HEK293T (cell line): ENCODE data around the gene LIN7B.
"Not testable (repeated sequence)": the region's sequence is repeated elsewhere in the genome, so short reads cannot be mapped to it uniquely, and the experiment has no call there.

Experiments
- CTCF ChIA-PET: fragments of 350-600 bp; formaldehyde crosslinking; extraction: SDS; loops from one replicate; lab custom pipeline; 2021; ENCODE audit warnings: antibody characterized with exemption, inconsistent platforms; lab: Yijun Ruan, JAX
- POLR2A ChIA-PET: fragments of 350-600 bp; formaldehyde crosslinking; extraction: SDS; loops from one replicate; lab custom pipeline; 2020; ENCODE audit warnings: antibody characterized with exemption, inconsistent platforms; lab: Yijun Ruan, JAX
- DNase-seq: peaks from one replicate; pipeline ENCODE4 v3.0.0; 2012; ENCODE audit warnings: mixed read lengths; ENCODE audit errors: extremely low spot score
- ARNT ChIP-seq: fragments of 450-650 bp; IDR thresholded peaks from 2 replicates; pipeline ENCODE4 v1.6.1; 2017; ENCODE audit warnings: mild to moderate bottlenecking
- BHLHE40 ChIP-seq: fragments of 450-650 bp; IDR thresholded peaks from 2 replicates; pipeline ENCODE4 v1.6.1; 2016; ENCODE audit warnings: mild to moderate bottlenecking, moderate library complexity, borderline replicate concordance
- CTBP1 ChIP-seq: fragments of 450-650 bp; IDR thresholded peaks from 2 replicates; pipeline ENCODE4 v1.6.1; 2016; ENCODE audit warnings: borderline replicate concordance
- ELF4 ChIP-seq: fragments of 450-650 bp; IDR thresholded peaks from 2 replicates; pipeline ENCODE4 v1.6.1; 2017; ENCODE audit warnings: antibody characterized with exemption
- FOXA1 ChIP-seq: fragments of 450-650 bp; IDR thresholded peaks from 2 replicates; pipeline ENCODE4 v1.6.1; 2016; ENCODE audit warnings: mild to moderate bottlenecking
- FOXK2 ChIP-seq: fragments of 450-650 bp; IDR thresholded peaks from 2 replicates; pipeline ENCODE4 v1.6.1; 2016; ENCODE audit warnings: mild to moderate bottlenecking
- FOXM1 ChIP-seq: fragments of 450-650 bp; IDR thresholded peaks from 2 replicates; pipeline ENCODE4 v1.6.1; 2017; ENCODE audit warnings: mild to moderate bottlenecking, borderline replicate concordance
- HDGF ChIP-seq: fragments of 450-650 bp; IDR thresholded peaks from 2 replicates; pipeline ENCODE4 v1.6.1; 2017; ENCODE audit warnings: antibody characterized with exemption, borderline replicate concordance
- L3MBTL2 ChIP-seq: fragments of 450-650 bp; conservative IDR thresholded peaks from 2 replicates; pipeline ENCODE4 v1.6.1; 2016; ENCODE audit warnings: mild to moderate bottlenecking
- LEF1 ChIP-seq: fragments of 450-650 bp; IDR thresholded peaks from 2 replicates; pipeline ENCODE4 v1.6.1; 2017; ENCODE audit warnings: mild to moderate bottlenecking, borderline replicate concordance
- NFRKB ChIP-seq: fragments of 450-650 bp; IDR thresholded peaks from 2 replicates; pipeline ENCODE4 v1.6.1; 2016; ENCODE audit warnings: mild to moderate bottlenecking, moderate library complexity
- SP1 ChIP-seq: fragments of 450-650 bp; IDR thresholded peaks from 2 replicates; pipeline ENCODE4 v1.6.1; 2017
- SUZ12 ChIP-seq: fragments of 450-650 bp; IDR thresholded peaks from 2 replicates; pipeline ENCODE4 v1.6.1; 2016; ENCODE audit warnings: mild to moderate bottlenecking
- TARDBP ChIP-seq: fragments of 450-650 bp; IDR thresholded peaks from 2 replicates; pipeline ENCODE4 v1.6.1; 2016
- ZNF384 ChIP-seq: fragments of 450-650 bp; IDR thresholded peaks from 2 replicates; pipeline ENCODE4 v1.6.1; 2016
- TF ChIP-seq, protein P1 (sequence below): fragments of 450-650 bp; IDR thresholded peaks from 2 replicates; pipeline ENCODE4 v1.6.1; 2016

Gene LIN7B

DNA sequence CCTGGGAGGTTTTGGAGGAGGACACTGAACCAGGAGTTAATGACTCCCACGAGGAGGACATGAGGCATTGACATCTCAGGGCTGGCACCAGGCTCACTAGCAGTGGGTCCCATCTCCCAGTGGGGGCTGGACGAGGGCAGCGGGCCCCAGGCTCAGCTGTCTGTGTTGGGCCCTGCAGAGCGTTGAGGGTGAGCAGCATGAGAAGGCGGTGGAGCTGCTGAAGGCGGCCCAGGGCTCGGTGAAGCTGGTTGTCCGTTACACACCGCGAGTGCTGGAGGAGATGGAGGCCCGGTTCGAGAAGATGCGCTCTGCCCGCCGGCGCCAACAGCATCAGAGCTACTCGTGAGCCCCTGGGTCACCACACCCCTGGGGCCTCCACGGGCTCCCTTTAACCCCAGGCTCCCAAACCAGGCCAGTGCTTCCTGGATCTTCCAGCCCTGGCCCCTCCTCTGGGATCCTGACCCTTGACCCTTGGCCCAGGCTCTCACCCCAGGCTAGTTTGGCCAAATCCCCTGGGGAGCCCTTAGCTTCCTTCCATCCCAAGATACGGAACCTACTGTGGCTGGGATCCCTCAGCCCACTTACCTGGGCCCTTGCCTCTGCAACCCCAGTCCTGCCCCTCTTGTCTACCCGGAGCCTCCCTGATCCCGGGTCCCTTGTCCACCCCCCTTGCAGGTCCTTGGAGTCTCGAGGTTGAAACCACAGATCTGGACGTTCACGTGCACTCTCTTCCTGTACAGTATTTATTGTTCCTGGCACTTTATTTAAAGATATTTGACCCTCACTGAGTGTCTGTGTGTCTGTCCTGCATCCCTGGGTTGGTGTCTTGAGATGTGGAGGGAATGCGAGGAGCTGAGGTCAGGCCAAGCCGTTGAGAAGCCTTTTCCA is 3.8 kb downstream of the LIN7B start:
- ChIA-PET POLR2A (interaction anchor here (1.0 to 1.5 kb wide), 4 partner anchors 10 to 32 kb away, joined by 3 to 7 read pairs (median 4); no protein-coding TSS in a partner anchor), CTCF (interaction anchor here (0.6 to 1.1 kb wide), 2 partner anchors 12 to 45 kb away, joined by 3 read pairs; no protein-coding TSS in a partner anchor)
- no peak for DNase-seq
- TF ChIP-seq CTBP1 (no peak), SUZ12 (no peak)
- TF ChIP-seq, protein P1, sequence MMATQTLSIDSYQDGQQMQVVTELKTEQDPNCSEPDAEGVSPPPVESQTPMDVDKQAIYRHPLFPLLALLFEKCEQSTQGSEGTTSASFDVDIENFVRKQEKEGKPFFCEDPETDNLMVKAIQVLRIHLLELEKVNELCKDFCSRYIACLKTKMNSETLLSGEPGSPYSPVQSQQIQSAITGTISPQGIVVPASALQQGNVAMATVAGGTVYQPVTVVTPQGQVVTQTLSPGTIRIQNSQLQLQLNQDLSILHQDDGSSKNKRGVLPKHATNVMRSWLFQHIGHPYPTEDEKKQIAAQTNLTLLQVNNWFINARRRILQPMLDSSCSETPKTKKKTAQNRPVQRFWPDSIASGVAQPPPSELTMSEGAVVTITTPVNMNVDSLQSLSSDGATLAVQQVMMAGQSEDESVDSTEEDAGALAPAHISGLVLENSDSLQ: no peak

GRCh38 chr19:49118565-49119410 is 4.6 kb downstream of the LIN7B start, which contains the start of gene C19orf73:
Gene C19orf73 (minus strand): TSS chr19:49119143. CDS start chr19:49119022, 121 bp downstream.
- ChIA-PET CTCF (interaction anchor here (1.1 kb wide), 1 partner anchor 13 kb away, joined by 3 read pairs; no protein-coding TSS in a partner anchor), POLR2A (interaction anchor here (1.5 kb wide), 2 partner anchors 9 to 24 kb away, joined by 6 to 7 read pairs; no protein-coding TSS in a partner anchor)
- DNase-seq: peak; percentile 98
- TF ChIP-seq ZNF384: no peak
- no peak for TF ChIP-seq NFRKB
- peak; percentile 97 for TF ChIP-seq L3MBTL2
- TF ChIP-seq, protein P1: peak; percentile 97
- TF ChIP-seq TARDBP: peak; percentile 93

DNA sequence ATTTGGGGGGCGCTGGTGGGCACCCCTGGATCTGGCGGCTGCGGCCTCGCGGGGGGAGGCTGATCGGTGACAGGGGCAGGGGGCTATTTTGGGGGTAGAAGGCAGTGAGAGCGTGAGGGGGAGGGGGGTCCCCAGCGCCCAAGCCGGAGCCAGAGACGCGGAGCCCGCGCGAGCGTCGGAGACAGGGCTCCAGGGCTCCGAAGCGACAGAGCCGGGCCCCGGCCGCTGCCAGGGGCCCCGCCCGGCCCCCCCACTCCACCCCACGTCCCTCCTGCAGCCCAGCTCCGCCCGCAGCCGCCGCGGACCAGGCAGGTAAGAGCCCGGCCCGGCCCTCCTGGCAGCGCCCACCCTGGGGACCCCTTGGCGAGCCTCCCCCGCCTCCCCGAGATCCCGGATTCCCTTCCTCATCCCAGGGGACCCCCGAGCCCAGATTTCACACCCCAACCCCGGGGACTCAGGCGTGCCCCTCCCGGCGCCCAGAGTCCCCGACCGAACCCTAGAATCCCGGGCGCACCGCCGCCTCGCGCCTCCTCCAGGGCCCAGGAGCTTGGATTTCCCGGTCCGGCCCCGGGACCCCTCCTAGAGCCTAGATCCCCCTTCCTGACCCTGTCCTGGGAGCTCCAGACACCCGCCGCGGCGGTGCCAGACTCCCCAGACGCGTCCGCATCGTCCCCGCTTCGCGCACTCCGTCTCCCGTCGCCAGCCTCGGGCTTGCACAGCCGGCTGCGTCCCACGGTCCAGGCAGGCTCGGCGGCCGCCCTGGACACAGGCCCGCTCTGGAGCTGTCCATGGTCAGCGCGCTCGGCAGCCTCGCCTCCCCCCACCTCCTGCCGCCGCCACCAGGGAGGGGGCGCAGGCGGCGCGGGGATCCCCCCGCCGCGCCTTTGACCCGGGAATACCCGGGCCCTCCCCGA is 5.5 kb downstream of the LIN7B start, which contains the start of gene PPFIA3:
TSS of gene PPFIA3 (plus strand) at position 134 of the 914 bp plus-strand sequence. CDS start 8,330 bp downstream, outside the sequence.
- ChIA-PET CTCF (no interaction called here), POLR2A (interaction anchor here (0.7 kb wide), 1 partner anchor 10 kb away, joined by 3 read pairs; no protein-coding TSS in a partner anchor)
- DNase-seq: peak; percentile 28
- TF ChIP-seq BHLHE40: no peak
- TF ChIP-seq, protein P1: no peak
- no peak for TF ChIP-seq ELF4
- no peak for TF ChIP-seq HDGF
- no peak for TF ChIP-seq TARDBP
- no peak for TF ChIP-seq FOXM1
- TF ChIP-seq FOXK2: no peak
- no peak for TF ChIP-seq NFRKB
- TF ChIP-seq SP1: no peak
- no peak for TF ChIP-seq L3MBTL2
- TF ChIP-seq CTBP1: no peak
- no peak for TF ChIP-seq SUZ12
- TF ChIP-seq ZNF384: no peak
- TF ChIP-seq LEF1: no peak
- no peak for TF ChIP-seq FOXA1
- TF ChIP-seq ARNT: no peak

- no peak for DNase-seq
- TF ChIP-seq CTBP1 (no peak), ZNF384 (no peak)
- POLR2A ChIA-PET: no interaction called here
- CTCF ChIA-PET: no interaction called here
Observed at GRCh38 chr19:49120325-49120683, 6.1 kb downstream of the LIN7B start.

DNA sequence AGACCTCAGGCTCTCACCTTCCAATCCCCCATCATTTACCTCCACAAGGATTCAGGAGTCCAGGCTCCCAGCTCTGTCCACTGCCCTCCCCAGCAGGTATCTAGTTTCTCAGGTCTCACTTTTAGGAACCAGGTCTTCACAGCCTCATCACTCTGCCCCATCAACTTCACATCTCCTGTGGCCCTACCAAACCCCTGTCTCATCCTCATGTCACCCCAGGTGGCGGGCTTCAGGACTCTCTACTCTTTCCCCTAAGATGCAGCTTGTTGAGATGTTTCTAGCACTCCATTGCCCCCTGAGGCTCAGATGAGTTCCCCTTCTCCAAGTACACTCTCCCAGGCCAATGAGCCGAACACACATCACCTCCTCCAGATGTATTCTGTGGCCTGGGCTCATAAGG is 6.7 kb downstream of the LIN7B start:
- POLR2A ChIA-PET: interaction anchor here (0.7 kb wide), 1 partner anchor 10 kb away, joined by 3 read pairs; no protein-coding TSS in a partner anchor
- CTCF ChIA-PET: no interaction called here
- TF ChIP-seq CTBP1: no peak
- TF ChIP-seq HDGF: no peak
- TF ChIP-seq, protein P1: no peak
- TF ChIP-seq BHLHE40: no peak
- TF ChIP-seq SP1: no peak
- no peak for TF ChIP-seq ELF4
- no peak for TF ChIP-seq TARDBP
- TF ChIP-seq L3MBTL2: no peak
- DNase-seq: no peak

DNA sequence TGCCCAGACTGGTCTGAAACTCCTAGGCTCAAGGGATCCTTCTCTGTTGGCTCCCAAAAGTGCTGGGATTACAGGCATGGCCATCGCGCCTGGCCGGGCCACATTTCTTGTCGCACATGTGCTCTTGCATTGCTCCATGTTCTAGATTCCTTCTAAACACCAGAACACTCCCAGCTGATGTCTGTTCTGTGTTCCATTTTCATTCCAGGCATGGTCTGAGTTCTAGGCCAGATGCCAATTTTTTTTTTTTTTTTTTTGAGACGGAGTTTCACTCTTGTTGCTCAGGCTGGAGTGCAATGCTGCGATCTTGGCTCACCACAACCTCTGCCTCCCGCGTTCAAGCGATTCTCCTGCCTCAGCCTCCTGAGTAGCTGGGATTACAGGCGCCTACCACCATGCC is 7.7 kb downstream of the LIN7B start:
- POLR2A ChIA-PET, CTCF ChIA-PET, DNase-seq: not testable (repeated sequence)

DNA sequence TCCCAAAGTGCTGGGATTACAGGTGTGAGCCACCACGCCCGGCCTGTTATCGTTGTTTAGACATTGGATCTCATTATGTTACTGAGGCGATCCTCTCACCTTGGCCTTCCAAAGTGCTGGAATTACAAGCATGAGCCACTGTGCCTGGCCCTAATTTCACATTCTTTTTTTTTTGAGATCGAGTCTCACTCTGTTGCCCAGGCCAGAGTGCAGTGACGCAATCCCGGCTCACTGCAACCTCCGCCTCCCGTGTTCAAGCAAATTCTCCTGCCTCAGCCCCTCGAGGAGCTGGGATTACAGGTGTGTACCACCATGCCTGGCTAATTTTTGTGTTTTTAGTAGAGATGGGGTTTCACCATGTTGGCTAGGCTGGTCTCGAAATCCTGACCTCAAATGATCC is 9.1 kb downstream of the LIN7B start:
- CTCF ChIA-PET, DNase-seq, POLR2A ChIA-PET: not testable (repeated sequence)
